ENCODE measurements around the gene FHOD3.

FHOD3 gene

DNA sequence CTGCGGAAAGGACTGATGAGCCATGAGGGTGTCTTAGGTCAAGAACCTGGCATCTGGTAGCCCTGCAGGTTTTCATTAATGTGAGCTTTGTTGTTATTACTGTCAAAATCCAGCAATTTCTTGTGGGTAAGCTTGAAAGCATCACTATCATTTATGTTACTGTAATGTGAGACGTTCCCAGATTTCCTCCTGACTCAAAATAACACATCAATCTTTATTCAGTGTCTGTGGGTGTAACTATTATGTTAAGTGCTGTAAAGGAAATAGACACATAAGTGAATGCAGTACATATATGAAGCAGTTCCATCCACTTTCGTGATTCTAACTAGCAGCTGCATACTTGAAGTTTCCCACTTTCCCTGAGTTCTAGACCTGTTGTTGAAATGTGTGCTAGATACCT lies 89.8 kb downstream of the FHOD3 start:
- DNase-seq = no peak

DNA sequence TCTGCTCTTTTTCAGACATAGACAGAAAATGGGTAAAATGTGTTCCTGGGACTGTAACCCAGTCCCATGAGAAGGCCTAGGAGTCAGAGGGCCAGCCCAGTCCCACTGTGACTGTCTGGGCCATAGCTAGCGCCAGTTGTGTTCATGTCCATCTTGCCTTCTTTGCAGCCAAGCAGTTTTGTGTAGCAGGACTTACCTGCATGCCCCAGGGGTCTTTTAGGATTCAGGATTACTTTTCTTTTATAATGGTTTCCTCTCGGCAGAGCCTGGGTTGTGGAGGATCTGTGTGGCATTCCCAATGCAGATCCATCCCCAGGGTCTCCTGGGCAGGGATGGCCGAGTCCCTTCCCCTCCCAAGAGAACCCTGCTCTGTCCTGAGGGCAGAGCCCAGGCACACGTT lies 90.8 kb downstream of the FHOD3 start:
- DNase-seq = no peak

DNA sequence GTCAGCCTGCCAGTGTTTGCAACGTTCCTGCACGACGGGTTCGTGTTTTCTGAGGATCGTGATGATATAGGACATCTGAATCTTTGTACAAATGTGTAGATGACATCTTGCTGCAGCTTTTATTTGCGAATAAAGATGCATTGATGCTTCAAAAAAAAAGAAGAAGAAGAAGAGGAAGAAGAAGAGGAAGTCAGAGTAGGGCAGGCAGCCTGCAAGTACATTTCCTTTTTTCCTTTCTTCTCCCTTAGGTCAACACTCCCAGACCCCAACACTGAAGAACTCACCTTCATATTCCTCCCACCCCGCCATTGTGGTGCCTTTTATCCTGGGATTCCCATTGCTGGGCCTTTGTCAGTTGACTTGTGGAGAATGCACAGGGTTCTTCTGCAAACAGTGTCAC lies 91.5 kb downstream of the FHOD3 start:
- no peak for DNase-seq

DNA sequence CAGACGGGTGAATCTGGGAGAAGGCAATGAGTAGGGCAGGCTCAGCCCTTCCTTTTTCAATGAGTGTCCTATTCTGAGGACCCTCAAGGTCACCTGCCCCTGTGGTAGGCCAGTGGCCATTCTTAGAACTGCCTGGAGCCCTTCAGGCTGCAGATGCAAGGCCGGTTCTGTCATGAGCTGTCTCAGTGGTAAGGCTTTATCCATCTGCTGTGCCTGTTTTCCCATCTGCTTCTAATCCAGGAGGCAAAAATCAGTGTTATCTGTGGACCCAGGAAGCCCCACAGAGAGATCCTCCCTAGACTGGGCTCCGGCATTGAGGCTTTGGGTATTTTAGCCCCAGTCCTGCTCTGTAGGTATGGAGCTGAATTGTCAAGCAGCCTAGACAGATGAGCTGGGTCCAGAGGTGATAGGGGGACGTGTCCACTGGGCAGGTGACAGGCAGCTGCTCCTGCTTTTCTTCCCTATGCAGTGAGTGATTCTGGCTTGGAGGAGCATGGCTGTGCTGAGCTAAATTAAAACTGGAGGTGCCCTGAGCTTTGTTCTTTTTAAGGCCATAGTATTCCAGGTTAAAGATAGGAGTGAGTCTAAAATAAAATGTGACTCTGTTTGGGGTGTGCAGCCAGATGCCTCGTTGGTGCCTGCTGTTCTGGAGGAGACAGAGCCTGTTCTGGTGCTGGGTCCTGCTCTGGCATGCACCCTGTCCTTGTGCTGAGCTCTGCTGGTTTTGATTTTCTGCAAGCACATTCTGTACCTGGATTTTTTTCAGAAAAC lies 92.5 kb downstream of the FHOD3 start:
- no peak for DNase-seq

DNA sequence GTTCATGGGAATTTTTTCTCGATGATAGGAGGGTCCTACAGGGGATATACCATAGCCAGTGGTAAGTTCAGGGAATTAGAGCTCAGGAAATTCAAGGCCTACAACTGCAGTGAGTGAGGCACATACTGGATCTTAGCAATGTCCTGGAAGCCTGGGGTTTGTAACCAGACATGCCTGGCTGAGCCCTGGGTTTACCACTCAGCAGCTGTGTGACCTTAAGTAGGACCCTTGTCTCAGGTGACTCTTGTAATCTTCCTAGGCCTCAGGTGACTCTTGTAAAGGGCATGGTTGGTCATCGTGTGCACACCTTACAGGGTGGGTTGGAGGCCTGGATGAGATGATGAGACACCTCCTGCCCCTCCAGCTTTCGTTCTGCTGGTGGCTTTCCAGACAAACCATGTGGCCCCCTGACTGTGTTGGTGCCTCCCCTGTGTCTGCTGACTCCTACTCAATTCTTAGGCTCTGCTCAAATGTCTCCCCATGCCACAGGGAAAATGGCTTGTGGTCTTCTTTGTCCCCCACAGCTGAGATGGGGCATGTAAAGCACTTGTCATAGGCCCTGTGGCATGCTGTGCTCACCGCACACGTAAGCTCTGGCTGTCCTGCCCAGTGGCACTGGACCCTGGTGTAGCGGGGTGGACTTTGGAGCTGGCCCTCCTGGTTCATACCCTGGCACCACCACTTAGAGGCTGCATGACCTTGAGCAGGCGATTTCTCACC lies 94.1 kb downstream of the FHOD3 start:
- DNase-seq = no peak

DNA sequence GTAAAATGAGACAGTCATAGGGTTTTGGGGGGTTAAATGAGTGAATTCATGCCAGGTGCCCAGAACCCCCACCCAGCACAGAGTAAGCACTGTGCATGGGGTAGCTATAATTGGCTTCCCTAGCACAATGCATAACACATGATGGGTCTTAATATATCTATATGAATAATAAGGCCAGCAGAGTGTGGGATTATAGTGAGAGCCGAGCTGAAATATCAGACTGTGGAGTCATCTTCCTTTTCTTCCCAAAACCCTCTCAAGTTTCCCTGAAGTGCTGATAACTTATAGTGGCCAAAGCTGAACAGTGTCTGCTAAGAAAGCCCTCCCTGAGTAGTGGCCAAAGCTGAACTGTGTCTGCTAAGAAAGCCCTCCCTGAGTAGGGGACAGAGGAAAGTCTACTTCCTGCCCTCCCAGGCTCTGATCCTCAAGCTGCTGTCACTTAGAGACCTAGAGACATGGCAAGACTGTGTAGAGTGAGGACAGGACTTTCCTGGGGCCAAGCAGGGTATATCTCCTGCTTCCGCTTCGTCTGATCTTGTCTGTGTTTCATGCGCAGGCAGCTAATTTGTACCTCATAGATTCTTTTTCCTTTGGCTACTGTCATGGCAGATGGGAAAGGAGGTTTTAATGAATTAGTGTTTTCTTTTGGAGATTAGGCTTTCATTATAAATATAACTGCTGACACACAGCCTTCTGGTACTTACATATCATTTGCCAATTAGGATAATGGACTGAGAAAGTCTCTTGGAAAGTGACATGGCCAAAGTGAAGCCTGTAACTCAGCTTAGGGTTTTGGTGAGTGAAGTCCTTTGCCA lies 94.9 kb downstream of the FHOD3 start:
- no peak for DNase-seq

DNA sequence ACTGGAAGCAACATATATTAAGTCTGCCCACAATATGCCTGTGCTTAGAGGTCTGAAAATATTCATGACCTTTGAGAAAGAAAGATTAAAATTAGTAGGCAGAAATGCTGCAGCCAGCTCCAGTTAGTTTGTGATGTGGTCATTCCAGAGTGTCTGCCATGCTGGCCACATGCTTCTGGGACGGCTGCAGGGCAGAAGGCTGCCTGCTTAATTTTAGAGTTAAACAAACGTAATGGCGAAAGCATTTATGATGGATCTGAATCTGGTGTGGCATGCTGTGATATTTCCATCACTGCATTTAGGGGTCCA lies 95.4 kb downstream of the FHOD3 start:
- no peak for DNase-seq

DNA sequence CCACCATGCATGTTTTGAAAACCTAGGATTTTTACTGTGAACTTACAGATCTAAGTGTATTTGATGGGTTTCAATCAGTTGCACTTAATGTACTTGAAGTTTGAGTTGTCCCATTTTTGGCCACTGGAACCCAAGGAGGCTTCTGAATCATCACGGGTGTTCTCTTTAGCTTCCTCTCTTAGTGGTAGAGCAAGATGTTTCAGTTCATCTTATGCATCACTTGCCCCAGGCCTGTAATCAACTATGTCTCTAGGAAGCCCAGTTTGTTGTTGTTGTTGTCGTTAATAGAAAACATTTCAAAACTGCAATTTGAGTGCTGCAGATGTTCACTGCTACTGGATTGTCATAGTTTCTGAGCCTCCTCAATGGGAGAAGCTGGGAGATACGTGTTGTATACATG lies 97.0 kb downstream of the FHOD3 start:
- DNase-seq = no peak

DNA sequence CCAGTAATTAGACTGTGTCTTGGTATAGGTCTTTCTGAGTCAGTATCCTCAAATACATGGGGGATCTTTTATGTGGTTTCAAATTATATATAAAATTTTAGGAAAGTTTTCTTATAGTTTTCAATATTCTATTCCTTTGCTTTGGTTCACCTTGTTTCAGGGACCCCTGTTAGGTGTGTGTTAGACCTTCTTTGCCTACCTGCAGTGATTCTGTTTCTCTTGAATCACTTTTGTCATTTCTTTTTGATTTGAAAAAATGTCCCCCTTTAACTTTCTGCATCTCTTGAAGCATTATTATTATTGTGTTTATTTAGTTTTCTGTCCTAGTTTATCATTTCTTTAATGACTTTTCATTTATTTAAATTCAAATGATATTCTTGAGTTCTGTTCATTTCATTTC lies 98.7 kb downstream of the FHOD3 start:
- DNase-seq = no peak

DNA sequence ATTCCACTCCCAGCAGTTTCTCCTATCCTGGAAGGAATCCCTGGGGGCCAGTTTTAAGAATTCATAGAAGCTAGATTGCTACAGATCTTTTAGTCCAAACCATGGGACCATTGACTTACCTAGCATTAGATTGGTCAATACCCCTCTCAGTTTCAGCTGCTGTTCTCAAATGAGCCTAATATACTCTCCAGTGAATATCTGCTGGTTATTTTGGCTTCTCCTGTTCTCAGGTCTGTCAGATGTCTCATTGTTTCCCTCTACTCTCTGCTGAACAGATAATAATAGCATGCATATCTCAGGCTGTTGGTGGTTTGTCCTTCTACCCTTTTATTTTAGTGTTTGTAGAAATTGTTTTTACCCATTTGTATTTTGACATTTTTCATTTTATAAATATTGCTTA lies 99.5 kb downstream of the FHOD3 start:
- no peak for DNase-seq

DNA sequence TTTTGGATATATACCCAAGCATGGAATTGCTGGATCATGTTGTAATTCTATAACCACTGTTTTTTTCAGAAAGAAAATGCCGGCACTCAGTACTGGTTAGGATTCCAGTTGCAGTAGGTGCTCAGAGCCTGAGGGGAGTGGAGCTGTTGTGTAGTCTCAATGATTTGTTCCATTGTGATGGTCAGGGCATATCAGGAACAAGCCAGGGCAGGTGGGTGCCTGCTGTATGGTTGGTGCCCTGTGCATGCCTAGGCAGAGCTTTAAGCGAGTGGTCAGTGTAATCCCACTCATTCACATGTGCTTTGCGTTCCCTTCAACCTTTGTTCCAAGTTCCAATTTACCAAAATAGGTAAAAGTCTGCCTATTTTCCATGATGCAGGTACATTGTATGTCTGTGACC lies 100.9 kb downstream of the FHOD3 start:
- no peak for DNase-seq

DNA sequence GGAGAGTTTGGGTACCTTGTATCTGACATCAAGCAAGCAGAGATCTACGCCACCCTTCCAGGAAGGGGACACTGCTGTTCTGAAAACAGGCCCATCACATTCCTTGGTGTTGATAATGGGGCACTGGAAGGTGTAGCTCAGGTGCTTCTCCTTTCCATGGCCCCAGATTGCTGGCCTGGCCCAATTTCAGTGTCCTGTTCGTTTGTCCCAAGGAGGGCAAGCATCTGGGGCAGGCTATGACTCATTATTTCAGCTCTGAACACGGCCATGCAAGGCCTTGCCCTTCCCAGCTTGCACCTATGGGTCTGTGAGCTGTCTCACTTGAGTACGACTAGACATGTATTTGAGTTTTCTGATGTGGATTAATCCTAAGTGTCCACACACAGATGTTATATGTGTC lies 101.5 kb downstream of the FHOD3 start:
- no peak for DNase-seq

DNA sequence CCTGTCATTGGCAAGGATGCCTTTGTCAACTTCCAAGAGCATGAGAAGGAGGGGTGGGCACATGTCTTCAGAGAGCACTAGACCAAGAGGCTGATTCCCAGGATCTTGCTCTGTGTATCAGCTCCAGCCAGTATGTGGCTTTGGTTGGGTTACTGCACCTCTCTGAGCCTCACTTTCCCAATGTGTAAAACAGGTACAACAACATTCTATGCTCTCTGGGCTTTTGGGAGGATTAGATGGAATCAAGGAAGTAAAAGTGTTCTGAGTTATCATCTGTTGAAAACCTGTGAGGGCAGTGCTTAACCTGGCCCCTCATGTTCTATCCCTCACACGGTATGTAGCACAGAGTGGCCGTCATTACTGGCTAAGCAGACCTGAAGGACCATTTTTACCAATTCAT lies 103.9 kb downstream of the FHOD3 start:
- DNase-seq = no peak

DNA sequence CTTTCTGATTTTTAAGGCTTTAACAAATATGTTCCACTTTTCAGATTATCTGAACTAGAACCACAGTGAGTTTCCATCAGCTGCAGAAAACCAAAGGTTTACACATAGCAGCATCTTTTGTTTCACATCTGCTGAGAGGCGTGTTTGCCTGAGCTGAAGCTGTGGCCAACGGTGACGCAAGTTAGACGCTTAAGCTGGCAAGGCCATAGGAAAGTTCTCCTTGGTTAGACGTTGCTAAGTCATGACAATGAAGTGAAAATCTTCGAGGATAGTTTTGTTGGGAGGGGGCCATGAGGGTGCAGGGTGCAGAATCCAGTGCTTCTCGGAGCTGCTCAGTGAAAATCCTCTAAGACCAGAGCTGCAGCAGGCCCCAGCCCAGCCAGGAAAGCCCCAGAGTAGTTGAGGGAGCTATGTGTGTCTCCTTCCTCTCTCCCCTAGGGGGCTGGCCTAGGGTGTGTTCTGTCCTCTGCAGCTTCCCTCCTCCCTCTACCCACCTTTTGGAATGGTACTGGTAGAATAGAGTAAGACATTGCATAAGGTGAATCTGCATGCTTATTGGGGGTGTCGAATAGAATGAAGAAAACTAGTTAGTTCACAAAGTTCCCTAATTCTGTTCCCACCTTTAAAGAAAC lies 105.4 kb downstream of the FHOD3 start:
- DNase-seq = no peak

DNA sequence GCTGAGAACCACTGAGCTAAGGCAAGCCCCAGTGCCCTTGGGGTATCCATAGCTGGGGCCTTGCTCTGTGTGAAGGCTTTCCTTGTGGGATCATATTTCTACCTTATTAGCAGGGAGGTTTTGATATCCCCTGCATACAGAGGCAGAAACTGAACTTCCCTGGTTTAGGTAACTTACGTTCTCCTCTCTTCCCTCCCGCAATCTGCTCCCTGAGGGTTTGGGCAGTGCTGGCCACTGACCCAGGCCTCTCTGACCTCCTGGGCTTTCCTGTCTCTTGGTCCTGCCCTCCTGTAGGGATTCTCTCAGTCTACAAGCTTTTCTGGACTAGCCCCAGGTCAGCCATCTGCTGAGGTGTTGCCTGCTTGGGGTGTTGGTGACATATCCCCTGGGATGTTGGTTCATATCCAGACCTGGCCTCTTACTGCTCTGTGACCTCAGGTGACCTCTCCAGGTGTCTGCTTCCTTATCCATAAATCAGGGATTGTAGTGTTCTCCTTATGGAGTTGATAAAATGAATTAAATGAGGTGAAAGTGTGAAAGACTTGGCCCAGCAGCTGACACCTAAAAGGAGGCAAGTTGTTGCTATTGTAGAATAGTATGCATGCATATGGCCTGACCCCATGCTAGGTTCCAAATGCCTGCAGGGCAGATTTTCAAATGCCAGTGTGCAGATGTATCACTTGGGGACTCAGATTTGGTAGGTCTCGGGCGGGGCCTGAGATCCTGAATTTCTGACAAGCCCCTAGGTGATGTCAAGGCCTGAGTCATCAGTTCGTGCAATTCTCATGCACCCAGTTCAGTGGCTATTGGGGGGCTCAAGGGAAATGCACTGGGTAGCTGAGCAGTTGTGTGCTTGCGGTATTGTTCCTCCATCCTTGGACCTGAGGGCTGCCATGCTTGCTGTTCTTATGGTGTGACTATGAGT lies 106.6 kb downstream of the FHOD3 start:
- DNase-seq = no peak

DNA sequence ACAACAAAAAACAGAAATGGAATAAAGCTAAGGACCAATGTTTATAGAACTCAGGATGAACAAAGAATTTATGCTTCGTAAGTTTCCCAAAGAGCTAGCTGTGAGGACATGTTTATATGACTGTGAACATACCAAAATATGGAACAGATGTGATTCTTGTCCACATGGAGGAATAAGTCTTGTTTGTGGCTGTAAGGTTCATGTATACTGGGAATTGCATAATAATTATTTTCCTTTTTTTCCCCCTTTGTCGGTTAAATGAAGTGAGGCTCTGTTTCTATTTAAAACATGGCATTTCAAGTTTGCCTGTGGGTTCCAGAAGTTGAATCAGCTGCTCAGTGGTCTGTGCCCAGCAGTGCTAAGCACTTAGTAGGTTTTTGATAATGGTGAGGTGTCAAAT lies 108.1 kb downstream of the FHOD3 start:
- no peak for DNase-seq

DNA sequence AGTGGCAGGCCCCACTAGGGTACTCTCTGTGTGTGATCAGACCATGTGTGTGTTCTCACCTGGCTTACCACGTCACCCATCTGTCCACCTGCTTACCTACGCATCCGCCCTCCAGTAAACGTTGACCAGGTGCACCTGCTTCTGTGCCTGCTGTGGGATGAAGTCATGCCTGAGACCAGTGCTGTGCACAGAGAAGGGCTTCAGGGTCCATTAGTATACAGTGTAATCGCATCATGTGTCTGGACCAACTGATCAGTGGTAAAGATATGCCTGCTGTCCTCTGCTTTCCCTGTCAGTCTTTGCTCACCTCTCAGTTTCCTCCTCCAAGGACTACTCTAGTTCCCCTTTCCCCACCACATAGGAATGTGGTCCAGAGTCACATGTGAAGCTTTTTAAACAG lies 109.3 kb downstream of the FHOD3 start:
- DNase-seq = no peak

DNA sequence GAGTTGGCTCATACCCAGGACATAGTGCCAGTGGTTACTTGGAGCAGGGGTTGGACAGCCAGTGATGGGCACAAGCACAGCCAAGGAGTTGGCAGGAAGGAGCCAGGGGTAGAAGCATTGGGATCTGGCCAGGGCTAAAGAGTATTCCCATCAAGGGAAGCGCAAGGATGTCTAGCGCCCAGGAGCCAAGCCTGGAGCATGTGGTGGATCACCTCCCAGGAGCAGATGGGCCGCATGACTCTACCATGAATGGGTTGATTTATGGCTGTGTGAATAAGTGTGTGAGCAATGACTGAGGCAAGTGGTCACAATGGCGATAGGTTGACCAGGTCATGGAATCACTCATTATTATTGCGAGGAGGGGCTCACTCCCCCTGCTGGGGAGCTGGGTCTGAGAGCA lies 111.1 kb downstream of the FHOD3 start:
- no peak for DNase-seq

DNA sequence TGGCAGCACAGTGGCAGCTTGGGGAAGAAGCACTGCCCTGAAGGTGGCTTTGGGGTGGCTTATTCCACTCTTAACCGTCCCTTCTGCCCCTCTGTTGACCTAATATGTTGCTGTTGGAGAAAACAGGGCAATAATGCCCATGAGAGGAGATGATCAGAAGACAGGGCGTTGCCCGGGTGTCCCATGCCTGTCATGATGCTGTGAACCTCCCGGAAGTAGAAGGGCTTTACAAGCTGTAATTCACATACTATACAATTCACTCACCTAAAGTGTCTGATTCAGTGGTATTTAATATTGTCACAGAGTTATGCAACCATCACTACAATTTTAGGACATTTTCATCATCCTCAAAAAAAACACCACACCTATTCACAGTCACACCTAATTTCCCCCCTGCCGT lies 112.3 kb downstream of the FHOD3 start:
- no peak for DNase-seq

DNA sequence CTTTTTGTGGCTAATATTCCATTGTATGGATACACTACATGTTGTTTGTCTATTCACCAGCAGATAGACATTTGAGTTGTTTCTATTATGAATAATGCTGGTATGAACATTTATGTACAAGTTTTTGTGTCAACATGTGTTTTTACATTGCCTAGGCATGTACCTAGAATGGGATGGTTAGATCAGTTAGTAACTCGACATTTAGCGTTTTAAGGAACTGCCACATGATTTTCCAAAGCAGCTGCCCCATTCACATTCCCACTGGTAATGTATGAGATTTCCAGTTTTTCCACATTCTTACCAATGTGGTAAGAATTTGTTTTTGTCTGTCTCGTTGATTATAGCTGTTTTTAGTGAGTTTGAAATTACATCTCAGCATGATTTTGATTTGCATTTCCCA lies 112.8 kb downstream of the FHOD3 start:
- no peak for DNase-seq

DNA sequence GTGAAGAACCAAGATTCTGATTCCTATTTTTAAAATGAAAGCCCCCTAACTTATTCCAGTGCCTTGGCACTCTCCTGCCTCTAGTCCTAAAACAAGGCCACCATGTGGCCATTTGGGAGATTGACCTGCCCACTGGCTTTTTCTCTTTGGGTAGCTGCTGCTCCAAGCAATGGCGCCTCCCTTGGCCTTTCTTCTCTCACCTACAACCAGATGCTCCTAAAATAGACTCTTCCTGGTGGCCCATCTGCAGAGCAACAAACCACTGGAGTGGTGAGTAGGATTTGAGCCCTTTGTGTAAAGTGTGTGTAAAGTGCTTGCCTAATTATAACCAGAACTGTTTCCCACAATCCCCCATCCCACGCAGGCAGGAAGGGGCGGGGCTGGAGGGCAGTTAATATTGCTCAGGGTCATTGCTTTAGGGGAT lies 114.2 kb downstream of the FHOD3 start:
- DNase-seq = no peak

DNA sequence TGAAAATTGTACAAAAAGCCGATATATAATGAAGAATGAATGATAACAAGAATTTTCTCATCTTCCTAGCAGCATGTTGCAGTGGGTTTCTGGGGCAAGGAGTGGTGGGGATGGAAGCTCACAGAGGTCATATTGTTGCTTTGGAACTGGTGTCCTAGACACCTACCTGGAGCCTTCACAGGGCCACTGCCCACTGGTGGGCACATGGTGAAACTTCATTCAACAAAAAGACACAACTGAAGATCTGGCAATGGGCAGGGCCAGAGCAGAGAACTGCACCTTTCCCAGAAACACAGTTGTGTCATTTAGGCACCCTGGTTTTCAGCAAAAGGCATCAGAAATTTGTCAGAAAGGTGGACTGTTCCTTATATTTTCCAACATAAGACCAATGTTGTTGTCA lies 115.3 kb downstream of the FHOD3 start:
- no peak for DNase-seq

DNA sequence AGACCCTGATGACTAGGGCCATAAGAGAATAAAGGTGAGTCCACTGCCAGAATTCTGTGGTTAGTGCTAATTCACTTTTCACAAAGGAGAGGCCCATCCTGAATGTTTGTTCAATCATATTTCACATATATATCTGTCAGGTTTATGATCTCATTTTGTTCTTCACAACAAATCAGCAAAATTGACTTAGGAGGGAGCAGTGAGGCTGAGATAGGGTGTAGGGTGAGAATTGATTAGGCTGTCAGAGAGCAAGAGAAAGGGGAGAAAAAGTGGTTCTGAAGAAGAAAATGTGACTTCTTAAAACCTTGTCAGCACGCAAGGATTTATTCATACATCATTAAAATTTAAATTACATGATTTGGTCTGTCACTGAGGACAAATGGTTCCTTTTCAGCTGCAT lies 117.7 kb downstream of the FHOD3 start:
- no peak for DNase-seq
